Panc1 (cell line): ENCODE data around the gene HPCAL4.

ENCODE experiments used
- POLR2AphosphoS5 ChIP-seq: IDR thresholded peaks from 2 replicates; pipeline ENCODE4 v1.6.1; 2012; ENCODE audit warnings: mild to moderate bottlenecking, low read depth, low read length, moderate library complexity
- SIN3A ChIP-seq: IDR thresholded peaks from 2 replicates; pipeline ENCODE4 v1.6.1; 2012; ENCODE audit warnings: low read depth, mild to moderate bottlenecking, low read length, moderate library complexity, borderline replicate concordance; ENCODE audit not compliant: insufficient read depth
- TF ChIP-seq, protein P1 (sequence below): fragments of 450-650 bp; IDR thresholded peaks from 2 replicates; pipeline ENCODE4 v1.5.1; 2017; ENCODE audit warnings: mild to moderate bottlenecking
- TF ChIP-seq, protein P2 (sequence below), 2 experiments: IDR thresholded peaks; 2 replicates each; pipeline ENCODE4 v1.6.1; 2011 to 2012; ENCODE audit warnings: low read depth in 2 of 2, control low read depth in 1 of 2, low read length in 1 of 2, mild to moderate bottlenecking in 1 of 2, moderate library complexity in 1 of 2; ENCODE audit not compliant: insufficient read depth in 1 of 2

DNA sequence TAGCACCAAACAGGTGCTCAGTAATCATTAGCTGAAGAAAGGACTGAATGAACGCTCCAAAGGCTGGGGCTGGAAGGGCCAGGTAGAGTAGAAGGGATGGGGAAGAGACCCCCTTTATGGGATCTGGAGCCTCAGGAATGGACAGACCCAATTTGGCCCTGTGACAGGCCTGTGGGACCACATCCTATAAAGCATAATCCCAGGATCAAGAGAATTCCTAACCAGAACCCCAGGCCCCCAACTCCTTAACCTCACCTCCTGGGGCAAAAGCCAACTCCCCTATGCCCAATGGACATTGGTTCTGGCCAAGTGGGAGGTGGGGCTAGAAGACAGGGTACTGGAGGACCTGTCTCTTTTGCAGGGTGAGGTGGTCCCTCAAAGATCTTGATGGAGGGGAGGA lies 9.2 kb downstream of the HPCAL4 start:
- TF ChIP-seq SIN3A: no peak
- TF ChIP-seq, protein P1, sequence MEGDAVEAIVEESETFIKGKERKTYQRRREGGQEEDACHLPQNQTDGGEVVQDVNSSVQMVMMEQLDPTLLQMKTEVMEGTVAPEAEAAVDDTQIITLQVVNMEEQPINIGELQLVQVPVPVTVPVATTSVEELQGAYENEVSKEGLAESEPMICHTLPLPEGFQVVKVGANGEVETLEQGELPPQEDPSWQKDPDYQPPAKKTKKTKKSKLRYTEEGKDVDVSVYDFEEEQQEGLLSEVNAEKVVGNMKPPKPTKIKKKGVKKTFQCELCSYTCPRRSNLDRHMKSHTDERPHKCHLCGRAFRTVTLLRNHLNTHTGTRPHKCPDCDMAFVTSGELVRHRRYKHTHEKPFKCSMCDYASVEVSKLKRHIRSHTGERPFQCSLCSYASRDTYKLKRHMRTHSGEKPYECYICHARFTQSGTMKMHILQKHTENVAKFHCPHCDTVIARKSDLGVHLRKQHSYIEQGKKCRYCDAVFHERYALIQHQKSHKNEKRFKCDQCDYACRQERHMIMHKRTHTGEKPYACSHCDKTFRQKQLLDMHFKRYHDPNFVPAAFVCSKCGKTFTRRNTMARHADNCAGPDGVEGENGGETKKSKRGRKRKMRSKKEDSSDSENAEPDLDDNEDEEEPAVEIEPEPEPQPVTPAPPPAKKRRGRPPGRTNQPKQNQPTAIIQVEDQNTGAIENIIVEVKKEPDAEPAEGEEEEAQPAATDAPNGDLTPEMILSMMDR: no peak
- TF ChIP-seq, protein P2, sequence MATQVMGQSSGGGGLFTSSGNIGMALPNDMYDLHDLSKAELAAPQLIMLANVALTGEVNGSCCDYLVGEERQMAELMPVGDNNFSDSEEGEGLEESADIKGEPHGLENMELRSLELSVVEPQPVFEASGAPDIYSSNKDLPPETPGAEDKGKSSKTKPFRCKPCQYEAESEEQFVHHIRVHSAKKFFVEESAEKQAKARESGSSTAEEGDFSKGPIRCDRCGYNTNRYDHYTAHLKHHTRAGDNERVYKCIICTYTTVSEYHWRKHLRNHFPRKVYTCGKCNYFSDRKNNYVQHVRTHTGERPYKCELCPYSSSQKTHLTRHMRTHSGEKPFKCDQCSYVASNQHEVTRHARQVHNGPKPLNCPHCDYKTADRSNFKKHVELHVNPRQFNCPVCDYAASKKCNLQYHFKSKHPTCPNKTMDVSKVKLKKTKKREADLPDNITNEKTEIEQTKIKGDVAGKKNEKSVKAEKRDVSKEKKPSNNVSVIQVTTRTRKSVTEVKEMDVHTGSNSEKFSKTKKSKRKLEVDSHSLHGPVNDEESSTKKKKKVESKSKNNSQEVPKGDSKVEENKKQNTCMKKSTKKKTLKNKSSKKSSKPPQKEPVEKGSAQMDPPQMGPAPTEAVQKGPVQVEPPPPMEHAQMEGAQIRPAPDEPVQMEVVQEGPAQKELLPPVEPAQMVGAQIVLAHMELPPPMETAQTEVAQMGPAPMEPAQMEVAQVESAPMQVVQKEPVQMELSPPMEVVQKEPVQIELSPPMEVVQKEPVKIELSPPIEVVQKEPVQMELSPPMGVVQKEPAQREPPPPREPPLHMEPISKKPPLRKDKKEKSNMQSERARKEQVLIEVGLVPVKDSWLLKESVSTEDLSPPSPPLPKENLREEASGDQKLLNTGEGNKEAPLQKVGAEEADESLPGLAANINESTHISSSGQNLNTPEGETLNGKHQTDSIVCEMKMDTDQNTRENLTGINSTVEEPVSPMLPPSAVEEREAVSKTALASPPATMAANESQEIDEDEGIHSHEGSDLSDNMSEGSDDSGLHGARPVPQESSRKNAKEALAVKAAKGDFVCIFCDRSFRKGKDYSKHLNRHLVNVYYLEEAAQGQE (IDR thresholded peaks at IDR 0.05; ENCODE audit: insufficient read depth in 1 of 2, low read depth in 2 of 2, low read length in 1 of 2): no peak
- no peak for TF ChIP-seq POLR2AphosphoS5
